GM19372 (cell line): ENCODE measurements around the gene RABGAP1L.
"Not testable (repeated sequence)": the region's sequence is repeated elsewhere in the genome, so short reads cannot be mapped to it uniquely, and the experiment has no call there.

ENCODE experiments used
- ATAC-seq: cut with Tn5 transposase; IDR thresholded peaks from one replicate; pipeline ENCODE4 v1.9.1; 2021; ENCODE audit warnings: mild to moderate bottlenecking, low read depth, moderate library complexity; ENCODE audit not compliant: unreplicated experiment

The RABGAP1L gene

DNA sequence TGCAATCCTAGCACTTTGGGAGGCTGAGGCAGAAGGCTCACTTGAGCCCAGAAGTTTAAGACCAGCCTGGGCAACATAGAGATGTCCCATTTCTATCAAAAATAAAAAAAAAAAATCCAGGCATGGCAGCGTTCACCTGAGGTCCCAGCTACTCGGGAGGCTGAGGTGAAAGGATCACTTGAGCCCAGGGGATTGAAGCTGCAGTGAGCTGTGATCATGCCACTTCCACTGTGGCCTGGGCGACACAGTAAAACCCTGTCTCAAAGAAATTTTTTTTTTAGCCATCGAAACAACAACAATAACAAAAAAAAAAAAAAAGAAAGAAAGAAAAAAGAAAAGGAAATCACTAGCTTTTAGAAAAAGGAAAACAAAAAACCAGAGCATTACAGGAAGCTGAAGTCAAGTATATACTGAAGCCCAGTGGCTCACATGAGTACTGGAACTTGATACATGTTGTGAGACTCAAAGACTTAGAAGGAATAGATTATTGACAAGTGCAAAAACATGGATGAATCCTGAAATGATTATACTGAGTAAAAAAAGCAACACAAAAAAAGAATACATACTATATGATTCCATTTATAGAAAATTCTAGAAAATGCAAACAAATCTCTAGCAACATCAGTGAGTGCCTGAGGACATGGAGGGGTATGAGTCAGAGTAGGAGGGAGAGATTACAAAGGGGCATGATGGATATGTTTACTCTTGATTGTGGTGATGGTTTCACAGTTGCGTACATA, 6.1 kb upstream of the RABGAP1L start:
- no peak for ATAC-seq

DNA sequence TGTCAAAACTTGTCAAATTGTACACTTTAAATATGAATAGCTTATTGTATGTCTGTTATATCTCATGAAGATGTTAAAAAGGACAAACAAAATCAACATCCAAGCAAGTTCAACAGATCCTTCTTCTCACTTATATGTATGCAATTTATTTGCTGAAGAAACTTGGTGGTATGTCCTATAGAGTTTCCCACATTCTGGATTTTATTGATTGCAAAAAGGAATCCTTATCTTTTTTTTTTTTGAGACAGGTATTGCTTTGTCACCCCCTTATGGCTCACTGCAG, 5.6 kb upstream of the RABGAP1L start:
- ATAC-seq: no peak

DNA sequence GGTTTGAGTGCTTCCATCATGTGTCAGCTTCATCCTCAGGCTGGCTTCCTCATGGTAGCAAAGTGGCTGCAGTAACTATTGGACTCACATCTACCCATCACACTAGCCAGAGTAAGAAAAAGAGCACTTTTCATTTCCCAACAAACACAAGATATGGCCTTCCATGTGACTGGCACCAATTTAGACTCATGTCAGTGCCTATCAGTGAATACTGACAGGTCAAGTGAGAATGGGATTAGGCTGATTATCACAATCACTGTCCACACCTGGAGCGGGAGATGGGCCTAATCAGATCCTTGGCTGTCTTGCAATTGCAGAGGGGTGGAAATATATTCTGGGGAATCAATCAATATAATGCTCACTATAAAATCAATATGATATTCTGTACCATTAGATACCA, 2.9 kb upstream of the RABGAP1L start:
- no peak for ATAC-seq

DNA sequence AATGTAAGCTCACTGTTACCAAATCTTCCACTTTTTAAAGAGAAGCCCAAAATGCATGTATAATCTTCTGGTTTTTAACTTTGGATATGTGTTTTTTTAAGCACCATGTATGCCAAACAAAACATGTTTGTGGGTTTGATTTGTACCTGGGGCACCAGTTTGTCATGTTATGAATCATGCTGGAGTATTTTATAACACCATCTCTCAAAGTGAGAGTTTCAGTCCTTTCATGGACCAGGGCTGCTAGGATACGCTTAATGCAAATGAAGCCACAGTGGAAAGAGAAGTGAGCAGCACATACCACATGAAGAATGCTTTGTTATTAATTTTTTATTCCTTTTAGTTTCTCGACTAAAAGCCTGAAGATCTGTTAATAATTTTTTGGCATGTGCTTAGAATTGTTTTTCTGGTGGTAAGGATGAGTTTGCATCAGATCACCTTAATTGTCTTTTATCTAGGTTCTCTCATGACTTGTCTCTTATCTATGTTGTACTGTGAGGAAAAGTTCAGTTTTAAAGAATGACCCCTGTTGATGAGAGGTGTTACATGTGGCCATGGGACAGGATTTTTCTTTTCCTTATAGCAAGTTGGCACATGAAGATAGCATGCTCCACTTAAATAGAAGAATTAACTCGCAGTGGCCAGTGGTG, 2.0 kb upstream of the RABGAP1L start:
- peak; percentile 33 for ATAC-seq

DNA sequence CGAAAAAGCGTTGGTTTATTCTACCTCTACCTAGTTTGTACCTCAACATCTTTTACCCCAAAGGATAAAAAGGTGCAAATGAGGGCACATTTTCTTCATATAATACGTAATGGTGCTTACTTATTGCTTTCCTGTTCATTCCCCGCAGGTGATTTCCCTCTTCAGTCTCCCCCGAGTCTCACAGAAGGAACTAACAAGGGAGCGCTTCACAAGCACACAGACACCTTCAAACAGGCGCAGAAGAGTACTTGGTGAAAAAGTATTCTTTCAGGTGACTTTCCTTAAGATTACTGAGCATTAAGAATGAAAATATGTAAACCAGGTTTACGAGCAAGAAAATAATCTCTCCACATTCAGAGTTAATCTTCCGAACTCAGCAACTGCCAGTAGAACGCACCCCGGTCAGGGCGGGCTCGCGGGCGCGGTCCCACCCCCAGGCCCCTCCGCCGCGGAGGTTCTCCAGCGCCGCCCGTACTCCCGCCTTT, 511 bp upstream of the RABGAP1L start:
- peak; percentile 4 for ATAC-seq

DNA sequence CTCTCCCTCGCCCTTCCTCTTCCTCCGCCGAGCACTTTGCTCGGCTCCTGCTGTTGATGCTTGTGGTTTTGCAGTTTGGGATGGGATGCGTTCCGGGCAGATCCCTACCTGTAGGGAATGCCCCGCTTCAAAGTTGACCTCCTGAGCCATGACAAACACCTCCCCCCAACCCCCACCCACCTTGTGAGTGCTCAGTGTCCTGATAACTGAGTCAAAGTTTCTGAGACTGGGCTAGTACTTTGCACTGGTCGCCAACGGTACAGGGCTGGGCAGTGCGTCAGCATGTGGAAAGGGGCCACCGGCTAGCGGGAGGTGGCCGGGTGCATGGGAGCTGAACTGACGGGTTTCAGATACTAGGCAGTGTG, 771 bp downstream of the RABGAP1L start:
- no peak for ATAC-seq

DNA sequence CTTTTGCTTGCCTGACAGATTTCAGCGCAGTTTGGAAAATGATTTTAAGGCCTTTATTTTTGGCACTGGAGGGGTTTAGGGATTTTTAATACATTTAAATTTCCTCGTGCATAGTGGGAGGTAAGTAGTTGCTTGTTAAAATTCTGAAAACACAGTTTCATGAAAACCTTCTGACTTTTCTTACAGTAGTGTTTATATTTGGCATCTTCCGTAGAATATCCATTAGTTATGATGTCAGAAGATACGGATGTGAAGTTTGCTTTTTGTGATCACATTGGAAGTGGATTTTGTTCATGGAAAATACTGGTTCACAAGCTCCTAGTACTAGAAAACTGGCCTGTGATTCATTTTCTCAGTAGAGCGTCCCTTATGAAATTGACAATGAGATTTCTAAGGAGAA, 1.3 kb downstream of the RABGAP1L start:
- ATAC-seq: no peak

DNA sequence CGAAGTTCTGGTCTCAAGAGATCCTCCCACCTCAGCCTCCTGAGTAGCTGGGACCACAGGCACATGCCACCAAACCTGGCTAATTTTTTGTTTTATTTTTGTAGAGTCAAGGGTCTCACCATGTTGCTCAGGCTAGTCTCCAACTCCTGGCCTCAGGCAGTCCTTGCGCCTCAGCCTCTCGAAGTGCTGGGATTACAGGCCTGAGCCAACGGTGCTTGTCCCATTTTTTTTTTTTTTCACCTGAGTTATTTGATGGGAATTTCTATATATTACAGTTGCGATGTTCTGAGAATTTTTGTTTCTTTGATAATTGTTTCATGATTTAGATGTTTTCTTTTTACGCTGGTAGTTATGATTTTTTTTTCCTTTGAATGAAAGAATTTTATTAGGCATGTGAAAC, 2.5 kb downstream of the RABGAP1L start:
- ATAC-seq: no peak

DNA sequence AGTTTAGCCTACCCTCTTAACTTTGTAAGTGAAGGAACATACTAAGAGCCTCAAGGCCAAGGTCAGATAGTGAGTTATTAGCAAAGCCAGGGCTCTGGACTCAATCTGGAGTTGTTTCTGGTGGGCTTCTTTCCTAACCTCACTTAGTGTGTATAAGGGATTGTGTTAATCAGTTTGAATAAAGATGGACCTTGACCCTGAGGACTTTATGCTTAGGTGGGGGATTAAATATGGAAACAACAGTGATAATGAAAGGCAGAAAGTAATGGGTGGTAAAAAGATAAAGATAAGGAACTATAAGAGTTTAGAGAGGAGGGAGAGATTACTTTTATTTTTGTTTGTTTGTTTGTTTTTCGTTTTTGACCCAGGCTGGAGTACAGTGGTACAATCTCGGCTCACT, 5.5 kb downstream of the RABGAP1L start:
- no peak for ATAC-seq

DNA sequence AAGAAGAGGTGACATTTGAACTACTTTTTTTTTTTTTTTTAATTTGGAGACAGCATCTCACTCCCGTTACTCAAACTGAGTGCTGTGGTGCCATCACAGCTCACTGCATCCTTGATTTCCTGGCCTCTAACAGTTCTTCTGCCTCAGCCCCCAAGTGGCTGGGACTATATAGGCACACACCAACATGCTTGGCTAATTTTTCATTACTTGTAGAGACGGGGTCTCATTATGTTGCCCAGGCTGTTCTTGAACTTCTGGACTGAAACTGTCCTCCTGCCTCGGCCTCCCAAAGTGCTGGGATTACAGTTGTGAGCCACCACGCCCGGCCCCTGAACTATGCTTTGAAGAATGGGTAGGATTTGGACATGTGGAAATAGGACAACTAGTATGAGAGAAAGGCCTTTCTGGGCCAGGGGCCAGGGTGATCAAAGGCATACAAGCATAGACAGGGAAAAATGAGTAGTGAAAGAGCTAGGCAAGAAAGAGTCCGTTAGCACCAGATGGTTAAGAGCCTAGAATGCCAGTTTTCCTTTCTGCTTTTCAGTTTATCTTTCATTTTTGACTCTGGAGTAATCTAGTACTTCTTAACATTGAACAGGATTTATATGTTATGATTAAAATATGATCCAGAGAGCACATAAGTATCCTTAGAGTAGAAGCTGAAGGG, 6.3 kb downstream of the RABGAP1L start:
- ATAC-seq: no peak

DNA sequence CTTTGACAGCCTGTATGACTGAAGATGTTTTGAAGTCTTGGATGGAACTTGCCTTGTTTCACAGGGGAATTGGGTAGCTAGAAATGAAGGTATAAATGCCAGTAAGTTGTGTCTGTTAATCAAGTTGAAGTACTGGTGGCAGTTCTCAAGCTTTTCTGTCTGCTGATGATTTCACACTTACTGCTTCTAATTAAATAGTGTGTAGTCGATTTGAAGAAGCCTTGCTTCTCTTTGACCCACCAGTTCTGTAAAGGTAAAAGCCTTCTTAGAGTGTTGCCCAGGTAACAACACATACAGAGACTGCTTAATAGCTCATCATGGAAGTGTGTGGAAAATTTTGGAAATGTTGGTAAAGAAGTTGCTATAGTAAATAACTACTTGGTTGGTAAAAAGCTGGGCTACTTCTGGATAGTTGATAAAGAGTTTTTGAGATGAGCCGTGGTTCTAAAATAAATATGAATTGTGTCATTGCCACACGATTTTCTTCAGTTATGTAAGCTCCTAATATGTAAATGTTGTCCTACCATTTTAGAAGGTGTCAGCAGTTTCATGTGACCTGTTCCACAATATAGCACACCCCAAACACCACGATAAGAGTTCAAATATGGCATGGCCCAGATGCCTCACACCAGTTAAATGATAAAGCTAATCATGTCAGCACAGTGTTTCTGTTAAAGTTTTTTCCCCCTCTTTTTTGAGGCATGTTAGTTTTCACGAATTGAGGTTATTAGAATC, 7.4 kb downstream of the RABGAP1L start:
- ATAC-seq: no peak

DNA sequence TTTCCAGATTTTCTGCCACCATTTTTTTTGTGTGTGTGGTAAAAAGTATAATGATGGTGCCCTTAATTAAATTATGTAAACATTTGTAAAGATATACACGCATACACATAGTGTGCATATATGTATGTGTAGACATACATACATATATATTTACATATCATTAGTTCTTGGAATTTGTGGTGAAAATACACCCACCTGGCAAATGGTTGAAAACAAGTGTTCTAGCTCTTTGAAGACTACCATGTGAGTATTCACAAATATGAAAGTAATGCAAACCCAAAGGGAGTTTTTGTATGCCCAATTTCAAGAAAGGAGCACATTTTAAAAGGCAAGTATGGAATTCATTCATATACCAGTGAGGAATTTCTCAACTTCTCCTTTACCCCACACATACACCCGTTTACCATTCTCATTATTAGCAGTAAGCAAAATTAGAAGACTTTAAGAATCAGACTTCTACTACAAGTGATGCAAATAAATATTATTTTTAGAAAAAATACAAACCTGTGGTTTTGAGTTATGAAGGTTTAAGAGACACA, 8.0 kb downstream of the RABGAP1L start:
- no peak for ATAC-seq

DNA sequence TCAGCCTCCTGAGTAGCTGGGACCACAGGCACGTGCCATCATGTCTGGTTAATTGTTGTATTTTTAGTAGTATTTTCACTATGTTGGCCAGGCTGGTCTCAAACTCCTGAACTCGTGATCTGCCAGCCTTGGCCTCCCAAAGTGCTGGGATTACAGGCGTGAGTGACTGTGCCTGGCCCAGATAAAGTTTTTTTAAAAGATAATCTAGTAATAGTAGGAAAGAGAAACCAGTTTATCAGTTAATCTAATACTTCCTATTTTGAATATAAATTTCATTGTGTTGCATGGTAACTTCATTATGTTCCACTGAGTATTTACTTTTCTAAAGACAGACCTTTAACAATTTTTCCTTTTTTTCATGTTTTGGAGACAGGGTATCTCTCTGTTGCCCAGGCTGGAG, 10.0 kb downstream of the RABGAP1L start:
- ATAC-seq: no peak

DNA sequence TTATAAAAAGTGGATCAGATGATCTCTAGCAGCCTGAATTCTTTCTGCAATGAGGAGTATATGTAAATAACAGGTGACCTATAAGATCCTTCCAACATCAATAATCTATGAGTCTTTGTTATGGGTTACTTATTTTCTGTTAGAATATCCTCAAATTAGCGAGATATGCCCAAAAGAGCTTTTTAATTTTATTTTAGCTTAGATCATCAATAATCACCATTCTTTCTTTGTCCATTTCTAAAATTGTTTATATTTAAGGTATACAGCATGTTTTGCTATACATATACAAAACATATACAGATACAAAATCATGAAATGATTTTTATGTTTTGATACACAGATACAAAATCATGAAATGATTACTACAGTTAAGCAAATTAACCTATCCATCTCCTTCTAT, 11.8 kb downstream of the RABGAP1L start:
- no peak for ATAC-seq

DNA sequence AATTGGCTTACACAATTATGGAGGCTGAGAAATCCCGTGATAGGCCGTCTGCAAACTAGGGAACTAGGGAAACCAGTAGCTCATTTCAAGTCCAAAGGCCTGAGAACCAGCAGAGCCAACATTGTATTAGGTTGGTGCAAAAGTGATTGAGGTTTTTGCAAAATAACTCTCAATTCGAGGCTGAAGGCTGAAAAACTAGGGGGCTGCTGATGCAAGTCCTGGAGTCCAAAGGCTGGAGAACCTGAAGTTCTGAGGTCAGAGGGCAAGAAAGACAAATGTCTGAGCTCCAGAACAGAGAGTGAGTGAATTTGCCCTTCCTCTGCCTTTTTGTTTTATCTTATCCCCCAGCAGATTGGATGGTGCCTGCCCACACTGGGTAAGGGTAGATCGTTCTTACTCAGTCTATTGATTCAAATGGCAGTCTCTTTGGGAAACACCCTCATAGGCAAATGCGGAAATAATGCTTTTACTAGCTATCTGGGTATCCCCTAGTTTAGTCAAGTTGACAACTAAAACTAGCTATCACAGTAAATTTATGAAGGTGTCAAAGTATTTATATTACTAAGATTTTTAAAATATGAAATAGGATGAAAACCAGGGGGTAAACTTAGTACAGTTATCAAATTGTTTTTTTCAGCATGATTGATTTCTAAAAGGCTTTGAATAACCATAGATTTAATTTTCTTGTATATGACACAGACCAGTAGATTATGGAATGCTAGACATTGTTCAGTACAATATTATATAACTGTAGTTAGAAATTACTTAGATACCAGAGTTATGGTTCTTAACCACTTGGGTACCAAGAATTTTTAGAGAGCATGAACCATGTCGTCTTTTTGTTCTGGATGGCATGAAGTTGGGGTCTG, 15.4 kb downstream of the RABGAP1L start:
- ATAC-seq: no peak

DNA sequence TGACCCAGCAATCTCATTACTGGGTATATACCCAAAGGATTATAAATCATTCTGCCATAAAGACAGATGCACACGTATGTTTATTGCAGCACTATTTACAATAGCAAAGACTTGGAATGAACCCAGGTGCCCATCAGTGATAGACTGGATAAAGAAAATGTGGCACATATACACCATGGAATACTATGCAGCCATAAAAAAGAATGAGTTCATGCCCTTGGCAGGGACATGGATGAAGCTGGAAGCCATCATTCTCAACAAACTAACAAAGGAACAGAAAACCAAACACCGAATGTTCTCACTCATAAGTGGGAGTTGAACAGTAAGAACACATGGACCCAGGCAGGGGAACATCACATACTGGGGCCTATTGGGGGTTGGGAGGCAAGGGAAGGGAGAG, 19.1 kb downstream of the RABGAP1L start:
- not testable (repeated sequence) for ATAC-seq

DNA sequence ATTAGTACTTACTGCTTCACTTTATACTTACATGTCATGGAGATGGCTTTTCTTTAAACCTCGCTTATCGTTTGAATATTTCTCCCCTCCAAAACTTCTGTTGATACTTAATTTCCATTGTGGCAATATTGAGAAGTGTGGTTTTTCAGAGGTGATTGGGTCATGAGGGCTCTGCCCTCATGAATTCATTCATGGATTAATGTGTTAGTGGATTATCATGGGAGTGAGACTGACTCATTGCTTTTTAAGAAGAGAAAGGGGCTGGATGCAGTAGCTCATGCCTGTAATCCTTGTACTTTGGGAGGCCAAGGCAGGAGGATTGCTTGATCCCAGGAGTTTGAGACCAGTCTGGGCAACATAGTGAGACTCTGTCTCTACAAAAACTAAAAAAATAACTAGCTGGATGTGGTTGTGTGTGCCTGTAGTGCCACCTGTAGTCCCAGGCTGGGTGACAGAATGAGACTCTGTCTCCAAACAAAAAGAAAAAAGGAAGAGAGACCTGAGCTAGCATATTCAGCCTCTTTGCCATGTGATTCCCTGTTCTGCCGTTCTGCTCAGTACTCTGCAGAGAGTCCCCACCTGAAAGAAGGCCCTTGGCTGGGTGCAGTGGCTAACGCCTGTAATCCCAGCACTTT, 30.2 kb downstream of the RABGAP1L start:
- ATAC-seq: no peak

DNA sequence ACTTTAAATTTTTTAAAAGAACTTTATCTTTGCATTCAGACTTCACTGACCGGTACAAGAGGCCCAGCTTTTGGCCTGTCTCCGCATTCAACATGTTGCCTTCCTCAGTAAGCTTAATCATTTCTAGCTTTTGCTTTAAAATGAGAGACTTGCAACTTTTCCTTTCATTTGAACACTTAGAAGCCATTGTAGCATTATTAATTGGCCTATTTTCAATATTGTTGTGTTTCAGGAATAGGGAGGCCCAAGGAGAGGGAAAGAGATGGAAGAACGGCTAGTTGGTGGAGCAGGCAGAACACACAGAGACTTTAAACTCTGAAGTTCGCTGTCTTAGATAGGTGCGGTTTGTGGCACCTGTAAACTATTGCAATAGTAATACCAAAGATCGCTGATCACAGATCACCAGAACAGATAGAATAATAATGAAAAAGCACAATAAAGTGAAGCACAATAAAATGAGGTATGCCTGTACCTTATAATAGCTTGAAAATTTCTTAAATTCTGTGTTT, 31.4 kb downstream of the RABGAP1L start:
- ATAC-seq: no peak

DNA sequence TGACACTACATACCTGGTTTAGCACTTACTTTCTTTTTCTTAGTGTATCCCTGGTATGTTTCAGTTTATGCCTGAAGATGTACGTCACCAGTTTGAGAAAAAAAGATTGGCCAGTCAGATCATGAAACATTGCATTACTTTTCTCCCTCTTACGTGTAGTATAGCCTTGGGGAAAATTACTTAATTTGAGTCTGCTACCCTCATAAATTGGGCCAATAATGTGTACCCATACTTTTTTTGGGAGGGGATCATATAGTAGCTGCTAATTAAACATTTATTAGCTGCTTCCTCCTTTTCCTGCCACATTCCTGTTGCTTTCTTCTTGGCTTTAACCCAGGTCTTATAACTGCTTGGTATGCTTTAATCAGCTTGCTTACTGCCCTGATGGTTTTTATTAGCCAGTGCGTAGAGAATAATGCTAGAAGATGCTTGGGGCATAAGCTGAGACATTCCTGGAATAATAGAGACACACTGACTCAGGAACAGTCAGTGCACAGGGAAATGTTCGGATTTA, 32.1 kb downstream of the RABGAP1L start:
- ATAC-seq: no peak
